Cerebellar nuclear complex (tissue), 1 donor: ENCODE data around the gene FAR2.
"Not testable (repeated sequence)": the region's sequence is repeated elsewhere in the genome, so short reads cannot be mapped to it uniquely, and the experiment has no call there.

Source experiments
- DNase-seq, 2 experiments: peaks; one replicate each; lab custom pipeline; 2025; lab: John Stamatoyannopoulos, UW

The FAR2 gene

GRCh38 chr12:29148911-29149690, at the start of gene FAR2:
Gene FAR2, plus strand, starts transcription at chr12:29149278. Its CDS starts 121,172 bp downstream, at chr12:29270450.
- no peak for DNase-seq

GRCh38 chr12:29102741-29103140, 46.3 kb upstream of the FAR2 start:
- DNase-seq: no peak

GRCh38 chr12:29103539-29103974, 45.5 kb upstream of the FAR2 start:
- no peak for DNase-seq

- no peak for DNase-seq
Measured at GRCh38 chr12:29104516-29104915, 44.6 kb upstream of the FAR2 start.

GRCh38 chr12:29110506-29111442, 38.3 kb upstream of the FAR2 start:
- DNase-seq: no peak

- DNase-seq: no peak
Measured at GRCh38 chr12:29113101-29113500, 36.0 kb upstream of the FAR2 start.

- DNase-seq: no peak
Measured at GRCh38 chr12:29116414-29116813, 32.7 kb upstream of the FAR2 start.

GRCh38 chr12:29131539-29131938, 17.5 kb upstream of the FAR2 start:
- no peak for DNase-seq

- DNase-seq: no peak
Measured at GRCh38 chr12:29132316-29132715, 16.8 kb upstream of the FAR2 start.

- DNase-seq: no peak
Measured at GRCh38 chr12:29133181-29133580, 15.9 kb upstream of the FAR2 start.

GRCh38 chr12:29133680-29134079, 15.4 kb upstream of the FAR2 start:
- DNase-seq: no peak

GRCh38 chr12:29138256-29138655, 10.8 kb upstream of the FAR2 start:
- not testable (repeated sequence) for DNase-seq

GRCh38 chr12:29138855-29139254, 10.2 kb upstream of the FAR2 start:
- DNase-seq: not testable (repeated sequence)

- no peak for DNase-seq
Measured at GRCh38 chr12:29145372-29146170, 3.5 kb upstream of the FAR2 start.

- no peak for DNase-seq
Measured at GRCh38 chr12:29146196-29146595, 2.9 kb upstream of the FAR2 start.

GRCh38 chr12:29147731-29148595, 1.1 kb upstream of the FAR2 start:
- DNase-seq: no peak

GRCh38 chr12:29148596-29148910, 525 bp upstream of the FAR2 start:
- DNase-seq: no peak

GRCh38 chr12:29149691-29150281, 708 bp downstream of the FAR2 start:
- DNase-seq: no peak

- no peak for DNase-seq
Measured at GRCh38 chr12:29150462-29150861, 1.4 kb downstream of the FAR2 start.

GRCh38 chr12:29152223-29152868, 3.3 kb downstream of the FAR2 start:
- no peak for DNase-seq
